ENCODE data around the gene PCDH19. TPM values are rescaled to one million over a fixed set of nuclear protein-coding genes. Genes with fewer than 3 reads are reported as not detected.

Gene PCDH19
- total RNA-seq, 1 experiment from 2014 or later: not detected

GRCh38 chrX:100299559-100299958 is 110.5 kb downstream of the PCDH19 start:
- no peak for DNase-seq (ENCODE audit: low read depth)

DNA sequence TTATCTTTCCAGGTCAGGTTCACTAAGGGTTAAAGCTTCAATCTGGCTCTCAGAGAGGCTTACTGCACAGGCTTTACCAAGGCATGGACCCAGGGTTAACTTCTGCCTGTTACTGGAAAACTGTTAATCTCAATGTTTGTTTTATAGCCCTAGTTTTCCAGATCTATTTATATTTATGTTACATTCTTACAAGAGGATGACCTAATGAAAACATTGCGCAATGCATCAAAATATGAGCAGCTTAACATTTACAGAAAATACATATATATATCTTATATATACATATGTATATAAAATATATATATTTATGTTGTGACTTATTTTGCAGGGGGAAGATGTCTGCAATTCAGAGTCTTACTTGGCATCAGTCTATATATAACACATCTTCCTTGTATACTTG is 112.3 kb downstream of the PCDH19 start:
- no peak for DNase-seq (ENCODE audit: low read depth)

DNA sequence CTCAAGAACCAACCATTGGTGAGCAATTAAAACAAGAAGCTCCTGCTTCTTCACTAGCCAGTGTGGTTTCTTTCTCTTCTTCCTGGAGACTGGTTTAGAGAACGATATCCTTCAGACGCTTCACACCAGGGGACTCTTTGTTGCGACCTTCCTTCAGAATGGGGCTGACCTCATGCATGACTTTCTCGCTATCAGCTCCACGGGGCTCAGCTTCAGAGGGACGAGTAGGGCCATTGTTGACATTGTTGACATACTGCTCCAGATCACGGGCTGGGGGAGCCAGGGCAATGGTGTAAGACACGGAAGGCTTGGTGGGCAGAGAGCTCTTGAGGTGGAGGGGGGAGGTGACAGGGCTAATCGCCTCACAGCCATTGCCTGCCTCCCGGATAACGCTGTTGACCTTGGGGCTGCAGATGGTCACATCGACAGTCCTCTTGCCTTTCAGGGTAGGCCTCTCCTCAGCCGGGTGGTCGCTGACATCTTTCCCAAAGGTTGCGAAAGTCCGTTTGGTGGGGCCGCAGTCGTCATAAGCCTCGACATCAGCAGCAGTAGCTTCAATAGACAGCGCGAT is 113.8 kb downstream of the PCDH19 start:
- no peak for DNase-seq (ENCODE audit: low read depth)

GRCh38 chrX:100294965-100295364 is 115.1 kb downstream of the PCDH19 start:
- no peak for DNase-seq (ENCODE audit: low read depth)

DNA sequence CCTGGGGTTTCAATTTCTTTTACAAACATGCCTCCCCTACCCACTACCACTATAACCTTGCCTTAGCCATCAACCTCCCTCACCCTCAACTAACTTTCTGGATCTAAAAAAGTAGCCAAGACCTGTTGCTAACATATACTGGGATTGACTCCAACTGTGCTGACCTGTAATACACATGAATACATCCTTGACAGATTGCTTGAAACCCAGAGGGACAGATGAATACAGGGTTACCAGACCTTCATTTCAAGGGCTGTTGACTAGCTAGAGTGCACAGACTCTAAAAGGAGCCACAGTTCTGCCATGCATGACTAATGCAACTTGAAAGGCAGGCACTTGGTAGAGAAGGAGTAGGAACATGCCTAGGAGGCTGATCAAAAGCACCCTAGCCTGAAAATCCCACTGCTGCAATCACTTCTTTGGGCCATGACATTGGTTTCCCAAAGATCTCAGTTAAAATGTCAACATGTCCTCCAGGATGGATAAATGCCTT is 121.0 kb downstream of the PCDH19 start:
- DNase-seq (ENCODE audit: low read depth): no peak

DNA sequence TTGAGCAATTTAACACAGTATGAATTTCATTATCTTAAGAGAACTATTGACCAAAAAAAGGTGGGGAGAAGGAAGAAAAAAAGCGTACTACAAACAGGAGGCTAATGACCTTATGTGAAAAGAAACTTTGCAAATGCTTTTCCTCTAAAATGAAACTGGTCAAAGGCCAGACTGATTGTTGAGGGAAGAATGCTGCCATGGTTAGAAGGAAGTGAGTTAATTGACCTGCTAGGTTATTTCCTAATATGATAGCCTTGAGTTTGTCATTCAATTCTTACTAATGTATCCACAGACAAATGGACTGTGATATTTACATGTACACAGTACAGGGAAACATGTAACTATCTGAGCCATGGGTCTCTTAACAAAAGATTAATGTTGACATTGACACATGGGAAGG is 132.8 kb downstream of the PCDH19 start:
- no peak for DNase-seq (ENCODE audit: low read depth)

- DNase-seq (ENCODE audit: low read depth): no peak
Measured at GRCh38 chrX:100274916-100275315, 135.2 kb downstream of the PCDH19 start.

- no peak for DNase-seq (ENCODE audit: low read depth)
Measured at GRCh38 chrX:100265179-100265578, 144.9 kb downstream of the PCDH19 start.

GRCh38 chrX:100264200-100264599 is 145.9 kb downstream of the PCDH19 start:
- DNase-seq (ENCODE audit: low read depth): no peak

GRCh38 chrX:100263650-100264049 is 146.4 kb downstream of the PCDH19 start:
- no peak for DNase-seq (ENCODE audit: low read depth)

- DNase-seq (ENCODE audit: low read depth): no peak
Measured at GRCh38 chrX:100248885-100249493, 161.1 kb downstream of the PCDH19 start.

GRCh38 chrX:100247826-100248225 is 162.2 kb downstream of the PCDH19 start:
- DNase-seq (ENCODE audit: low read depth): no peak

DNA sequence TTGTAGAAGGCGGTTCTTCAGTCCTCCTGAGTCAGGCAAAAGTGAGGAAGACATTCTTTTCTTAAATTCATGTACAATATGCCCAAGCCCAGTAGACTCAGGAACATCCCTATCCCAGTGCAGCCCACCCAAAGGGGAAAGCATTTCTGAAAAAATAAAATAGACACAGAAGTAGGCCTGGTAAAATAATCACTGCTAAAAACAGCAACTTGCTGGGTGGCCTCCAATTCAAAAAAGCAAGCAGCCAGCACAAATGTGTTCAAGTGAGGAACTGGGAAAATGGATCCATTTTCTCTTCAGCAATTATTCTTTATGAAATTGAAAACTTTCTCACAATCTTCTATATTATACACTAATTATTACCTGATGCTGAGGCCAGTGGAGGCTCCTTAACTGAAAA is 165.4 kb downstream of the PCDH19 start:
- no peak for DNase-seq (ENCODE audit: low read depth)

Other genes starting within 250 kb of the PCDH19 start
- not detected in 2 replicates for gene TNMD, start 174.7 kb upstream of the PCDH19 start, total RNA-seq (2014; rRNA removed; shearing (Covaris generic))
- gene TSPAN6, start 226.5 kb upstream of the PCDH19 start, total RNA-seq (2014; rRNA removed; shearing (Covaris generic)): 16.3 and 17.5 TPM in 2 replicates
- 10.3 and 13.0 TPM in 2 replicates for gene SRPX2, start 233.9 kb upstream of the PCDH19 start, total RNA-seq (2014; rRNA removed; shearing (Covaris generic))

Measured in HT1080 (cell line).